Stimulated activated CD8-positive, alpha-beta memory T cell treated with anti-CD3 and anti-CD28 coated beads, Interleukin-7, amount 100 ng/mL, for 1 hour (primary cell): ENCODE results near the gene ANKRD18B.
"Not testable (repeated sequence)": the region's sequence is repeated elsewhere in the genome, so short reads cannot be mapped to it uniquely, and the experiment has no call there.

ENCODE experiments used
- DNase-seq, 2 donors: peaks; one replicate each; pipeline ENCODE4 v3.0.0-alpha.2; 2020; ENCODE audit warnings: low read depth in 2 of 2

The ANKRD18B gene

DNA sequence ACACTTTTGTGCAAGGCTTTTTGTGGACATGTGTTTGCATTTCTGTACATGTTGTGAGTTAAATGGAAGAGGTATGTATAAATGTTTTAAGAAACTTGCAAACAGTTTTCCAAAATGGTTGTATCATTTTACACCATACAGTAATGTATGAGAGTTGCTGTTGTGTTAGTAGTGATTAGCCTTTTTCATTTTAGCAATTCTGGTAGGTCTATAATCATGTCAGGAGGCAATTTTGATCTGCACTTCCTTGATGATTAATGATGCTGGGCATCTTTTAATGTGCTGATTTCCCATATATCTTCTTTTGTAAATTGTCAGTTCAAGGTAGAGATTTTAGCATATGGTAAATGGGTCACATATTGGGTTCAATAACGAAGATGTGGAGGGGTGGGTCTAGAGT lies 87.3 kb downstream of the ANKRD18B start:
- DNase-seq = no peak

DNA sequence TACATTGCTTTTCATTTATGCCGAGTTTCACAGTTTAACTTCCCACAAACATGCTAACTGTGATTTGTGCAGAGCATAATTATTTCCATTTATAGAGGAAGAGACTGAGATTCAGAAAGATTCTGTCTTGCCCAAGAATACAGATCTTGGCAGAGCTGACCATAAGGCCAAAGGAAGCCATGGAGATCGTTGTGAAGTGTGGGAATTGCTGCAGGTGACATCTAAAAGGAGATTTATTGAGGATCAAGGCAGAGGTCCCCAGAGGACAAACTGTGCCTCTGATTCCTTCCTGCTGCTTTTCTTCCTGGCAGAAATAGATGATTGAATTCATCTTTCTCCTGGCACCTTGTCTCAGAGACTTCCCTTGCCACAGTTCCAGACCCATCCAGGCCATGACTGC lies 88.4 kb downstream of the ANKRD18B start:
- not testable (repeated sequence) for DNase-seq

DNA sequence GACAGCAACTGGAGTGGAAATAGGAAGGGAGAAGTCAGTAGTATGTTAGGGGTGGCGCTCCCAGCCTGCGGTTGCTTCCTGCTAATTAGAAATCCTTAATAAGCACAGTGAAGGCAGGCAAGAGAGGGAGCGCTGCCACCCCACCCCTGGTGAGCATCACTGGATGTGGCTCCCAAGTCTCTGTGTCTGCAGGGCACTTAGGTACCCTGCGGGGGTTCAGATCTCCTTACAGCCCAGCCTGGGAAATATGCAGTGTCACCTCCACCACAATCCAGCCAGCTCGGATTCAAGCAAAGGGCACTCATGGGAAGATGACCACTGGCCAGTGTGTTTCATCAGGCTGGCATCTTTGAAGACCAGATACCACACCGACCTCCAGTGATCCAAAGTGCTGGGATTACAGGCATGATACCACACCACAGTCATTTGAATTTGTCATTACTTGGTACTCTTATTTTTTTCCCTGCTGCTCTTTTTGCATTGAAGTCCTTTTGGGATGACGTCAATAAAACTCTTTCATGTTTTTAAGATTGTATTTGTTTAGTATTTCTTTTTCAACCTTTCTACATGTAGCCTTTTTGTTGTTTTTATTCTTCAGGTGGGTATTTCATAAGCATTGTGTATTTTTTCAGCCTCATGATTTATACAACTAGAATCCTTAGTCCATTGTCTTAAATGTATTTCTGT lies 90.1 kb downstream of the ANKRD18B start:
- no peak for DNase-seq

DNA sequence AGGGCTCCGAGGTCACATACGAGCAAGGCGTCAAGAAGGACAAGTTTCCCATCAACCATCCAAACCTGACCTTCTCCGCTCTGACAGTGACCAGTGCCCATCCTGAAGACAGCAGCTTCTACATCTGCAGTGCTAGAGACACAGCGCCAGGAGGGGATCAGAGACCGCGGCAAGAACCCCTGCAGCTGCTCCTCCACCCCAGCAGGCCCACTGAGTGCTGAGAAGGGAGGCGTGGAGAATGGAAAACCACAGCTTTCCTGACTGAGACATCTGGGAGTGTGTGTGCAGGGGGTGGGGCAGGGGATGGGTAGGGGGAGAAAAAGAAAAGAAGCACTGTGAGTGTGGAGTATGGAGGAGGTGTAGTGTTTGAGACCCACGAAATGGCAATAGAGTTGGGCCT lies 94.3 kb downstream of the ANKRD18B start:
- not testable (repeated sequence) for DNase-seq

DNA sequence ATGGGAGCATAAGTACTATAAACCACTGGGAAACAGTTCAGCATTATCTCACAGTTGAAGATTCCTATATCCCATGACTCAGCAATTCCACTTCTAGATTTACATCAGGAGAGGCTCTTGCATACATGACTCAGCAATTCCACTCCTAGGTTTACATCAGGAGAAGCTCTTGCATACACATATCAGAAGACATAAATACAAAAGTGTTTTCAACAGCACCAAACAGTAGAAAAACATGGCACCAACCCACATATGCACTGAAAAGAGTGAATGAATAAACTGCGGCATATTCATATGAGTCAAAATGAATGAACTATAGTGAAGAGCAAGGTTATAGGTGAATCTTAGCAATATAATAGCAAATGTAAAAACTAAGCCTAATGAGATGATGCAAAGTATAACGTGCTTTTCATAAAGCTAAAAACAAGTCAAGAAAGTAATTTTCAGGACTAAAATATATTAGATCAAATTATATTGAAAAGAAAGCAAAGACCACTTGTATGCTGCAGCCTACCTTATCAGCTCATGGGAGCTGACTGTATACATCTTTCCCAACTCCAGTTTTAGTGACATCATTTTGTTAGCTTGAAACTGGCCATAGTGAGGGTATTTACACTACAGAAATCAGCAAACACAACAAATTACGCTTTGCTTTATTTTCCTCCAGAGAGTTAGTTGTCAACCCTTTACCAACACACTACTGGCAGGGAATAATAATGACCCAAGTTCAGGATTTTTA lies 95.8 kb downstream of the ANKRD18B start:
- DNase-seq = no peak

DNA sequence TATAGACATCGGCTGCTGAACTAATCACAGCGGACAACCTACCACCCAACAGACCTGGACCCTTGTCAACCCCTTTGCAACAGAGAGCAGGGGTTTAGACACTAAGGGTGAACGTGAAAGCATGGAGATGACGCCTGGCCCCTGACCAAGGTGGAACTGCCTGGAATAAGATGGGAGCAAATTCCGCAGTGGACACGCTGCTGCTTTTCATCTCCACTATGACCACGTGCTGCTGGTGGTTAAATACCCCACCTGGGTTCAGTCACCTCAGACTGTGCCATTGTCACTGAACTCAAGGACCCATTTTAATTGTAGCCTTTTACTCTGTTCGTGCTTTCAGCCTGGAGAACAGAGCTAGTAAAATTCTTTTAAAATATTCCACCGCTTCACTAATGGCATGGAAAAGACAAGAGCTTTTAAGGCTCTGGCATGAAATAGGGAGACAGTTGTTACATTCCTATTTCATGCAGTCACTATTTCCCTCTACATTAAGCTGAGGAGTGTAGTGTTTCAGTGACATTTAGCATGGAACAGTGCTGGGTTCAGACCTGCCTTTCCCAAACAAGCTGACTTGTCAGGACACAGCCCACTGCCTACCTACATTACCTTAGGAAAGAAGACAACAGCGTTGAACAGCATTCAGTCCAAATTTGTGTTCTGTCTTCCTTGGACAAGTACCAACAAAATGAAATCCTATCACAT lies 96.8 kb downstream of the ANKRD18B start:
- DNase-seq = no peak
